Dedifferentiated amniotic fluid mesenchymal stem cell (primary cell): ENCODE data around the gene TRIM25.
A peak's percentile ranks its signal among the peaks of the same experiment; 100 is the strongest.

ENCODE experiments used
- DNase-seq: peaks from one replicate; pipeline ENCODE4 v3.0.0-alpha.2; 2016; ENCODE audit errors: extremely low spot score

The TRIM25 gene

DNA sequence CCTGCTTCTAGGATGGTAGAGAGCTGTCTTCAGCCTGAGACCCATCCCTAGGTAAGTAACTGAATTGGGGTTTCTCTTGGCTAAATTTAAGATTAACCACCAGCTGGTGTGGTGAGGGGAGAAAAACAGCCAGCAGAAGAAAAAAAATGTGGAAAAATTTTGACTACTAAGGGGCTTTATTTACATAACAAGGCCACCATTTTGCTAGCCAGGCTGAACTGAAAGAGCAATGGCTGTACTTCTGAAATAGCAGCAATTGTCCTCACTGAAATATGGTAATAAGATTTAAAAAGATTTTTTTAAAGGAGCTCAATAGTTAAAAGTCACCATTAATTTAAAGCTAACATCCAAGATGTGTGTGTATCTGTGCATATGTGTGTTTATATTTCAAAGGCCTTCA, 12.4 kb upstream of the TRIM25 start:
- DNase-seq: no peak

GRCh38 chr17:56925088-56925487, 11.2 kb upstream of the TRIM25 start:
- no peak for DNase-seq

DNA sequence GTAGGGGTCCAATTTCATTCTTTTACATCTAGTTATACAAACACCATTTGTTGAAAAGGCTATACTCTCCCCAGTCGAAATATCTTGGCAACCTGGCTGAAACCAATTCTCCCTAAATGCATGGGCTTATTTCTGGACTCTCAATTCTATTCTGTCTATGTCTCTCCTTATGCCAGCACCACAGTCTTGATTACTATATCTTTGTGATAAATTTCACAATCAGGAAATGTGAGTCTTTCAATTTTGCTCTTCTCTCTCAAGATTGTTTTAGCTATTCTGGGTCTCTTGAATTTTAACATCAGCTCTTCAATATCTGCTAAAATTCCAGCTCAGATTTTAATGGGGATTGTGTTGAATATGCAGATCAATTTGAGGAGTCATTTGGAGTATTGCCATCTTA, 5.9 kb upstream of the TRIM25 start:
- DNase-seq: no peak

DNA sequence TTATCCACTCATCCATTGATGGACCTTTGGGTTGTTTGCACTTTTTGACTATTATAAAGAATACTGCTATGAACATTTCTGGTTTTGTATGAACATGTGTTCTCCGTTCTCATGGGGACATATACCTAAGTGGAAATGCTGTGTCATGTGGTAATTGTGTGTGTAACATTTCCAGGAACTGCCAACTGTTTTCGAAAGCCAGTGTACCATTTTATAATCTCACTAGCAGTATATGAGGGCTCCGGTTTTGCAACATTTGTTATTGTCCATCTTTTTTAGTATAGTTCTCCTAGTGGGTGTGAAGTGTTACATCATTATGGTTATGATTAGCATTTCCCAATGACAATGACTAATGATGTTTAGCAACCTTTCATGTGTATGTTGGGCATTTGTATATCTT, 5.1 kb upstream of the TRIM25 start:
- no peak for DNase-seq

DNA sequence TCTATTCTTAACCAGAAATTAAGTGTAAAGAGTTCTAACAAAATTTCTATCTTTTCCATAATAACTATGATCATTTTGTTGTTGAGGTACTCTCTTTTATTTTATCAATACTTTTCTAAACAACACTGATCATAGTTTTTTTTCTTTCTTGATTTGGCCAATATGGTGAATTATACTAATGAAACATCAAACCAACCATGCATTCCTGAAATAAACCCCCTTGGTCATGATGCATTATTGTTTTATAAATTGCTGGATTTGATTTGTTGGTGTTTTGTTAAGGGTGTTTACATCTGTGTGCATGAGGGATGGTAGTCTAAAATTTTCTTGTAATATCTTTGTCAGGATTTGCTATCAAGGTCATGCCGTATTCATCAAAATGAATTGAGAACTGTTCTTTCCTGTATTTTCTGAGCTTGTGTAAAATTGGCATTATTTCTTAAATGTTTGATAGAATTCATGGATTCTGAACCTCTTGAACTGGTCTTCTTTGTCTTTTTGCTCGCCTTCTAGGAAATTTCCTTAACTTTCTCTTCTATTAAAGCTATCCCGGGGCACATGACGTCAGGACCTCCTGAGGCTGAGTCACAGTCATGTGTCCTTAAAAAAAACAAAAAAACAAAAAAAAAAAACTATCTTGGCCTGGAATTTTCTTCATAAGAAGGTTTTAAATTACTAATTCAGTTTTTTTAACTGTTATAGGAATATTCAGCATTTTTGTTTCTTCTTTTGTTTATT, 3.9 kb upstream of the TRIM25 start:
- DNase-seq: no peak

GRCh38 chr17:56914581-56915273, 878 bp upstream of the TRIM25 start:
- peak; percentile 17 for DNase-seq

DNA sequence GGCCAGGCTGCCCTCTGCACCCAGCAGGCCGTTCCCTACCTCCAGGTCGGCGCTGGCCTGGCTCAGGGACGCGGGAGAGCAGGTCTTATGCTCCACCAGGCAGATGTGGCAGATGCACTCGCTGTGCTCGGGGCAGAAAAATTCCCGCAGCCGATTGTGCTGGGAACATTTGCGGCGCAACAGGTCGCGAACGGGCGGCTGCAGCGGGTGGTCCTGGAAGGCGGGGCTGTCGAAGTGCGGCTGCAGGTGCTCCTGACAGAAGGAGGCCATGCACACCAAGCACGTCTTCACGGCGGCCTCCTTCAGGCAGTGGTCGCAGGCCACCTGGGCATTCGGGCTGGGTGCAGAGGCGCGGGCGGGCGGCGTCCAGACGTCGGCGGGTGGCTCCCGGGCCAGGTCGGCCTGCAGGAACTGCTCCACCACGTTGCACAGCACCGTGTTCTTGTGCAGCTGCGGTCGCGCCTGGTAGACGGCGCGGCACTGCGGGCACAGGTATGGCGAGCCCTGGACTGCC, 439 bp downstream of the TRIM25 start:
- DNase-seq: no peak

GRCh38 chr17:56913000-56913311, 893 bp downstream of the TRIM25 start:
- no peak for DNase-seq

DNA sequence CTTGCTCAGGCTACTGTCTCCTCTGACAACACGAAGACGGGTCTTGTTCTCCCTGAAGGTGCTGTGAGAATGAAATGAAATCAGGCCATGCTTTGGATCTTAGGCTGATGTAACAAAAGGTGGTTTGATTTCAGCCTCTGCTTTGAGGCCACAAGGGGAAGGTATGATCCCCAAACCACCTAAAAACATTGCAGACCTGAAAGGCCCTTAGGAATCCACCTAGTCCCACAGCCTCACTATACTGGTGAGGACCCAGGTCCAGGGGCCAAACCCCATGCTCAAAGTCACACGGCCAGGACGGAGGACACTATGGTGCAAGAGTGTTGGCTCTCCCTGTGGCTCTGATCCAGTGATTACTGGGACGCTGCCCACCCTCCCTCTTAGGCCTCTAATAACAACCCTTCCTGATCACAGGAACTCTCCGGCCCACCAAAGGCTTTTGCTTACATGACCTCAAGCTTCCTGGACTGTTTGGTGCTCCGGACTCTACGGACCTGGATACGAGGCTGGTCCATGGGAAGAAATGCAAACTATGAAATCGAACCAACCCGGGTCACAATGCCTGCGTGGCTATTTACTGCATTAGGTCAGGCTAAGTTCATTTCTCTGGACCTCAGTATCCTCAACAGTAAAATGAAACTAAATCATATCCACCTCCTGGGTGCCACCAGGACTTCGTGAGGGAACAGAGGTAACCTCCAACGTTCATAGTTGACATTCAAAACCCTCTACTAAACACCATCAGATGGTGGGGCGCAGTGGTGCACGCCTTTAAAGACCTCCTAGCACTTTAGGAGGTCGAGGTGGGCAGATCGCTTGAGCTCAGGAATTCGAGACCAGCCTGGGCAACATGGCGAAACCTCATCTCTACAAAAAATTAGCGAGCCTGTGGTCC, 1.5 kb downstream of the TRIM25 start:
- no peak for DNase-seq

DNA sequence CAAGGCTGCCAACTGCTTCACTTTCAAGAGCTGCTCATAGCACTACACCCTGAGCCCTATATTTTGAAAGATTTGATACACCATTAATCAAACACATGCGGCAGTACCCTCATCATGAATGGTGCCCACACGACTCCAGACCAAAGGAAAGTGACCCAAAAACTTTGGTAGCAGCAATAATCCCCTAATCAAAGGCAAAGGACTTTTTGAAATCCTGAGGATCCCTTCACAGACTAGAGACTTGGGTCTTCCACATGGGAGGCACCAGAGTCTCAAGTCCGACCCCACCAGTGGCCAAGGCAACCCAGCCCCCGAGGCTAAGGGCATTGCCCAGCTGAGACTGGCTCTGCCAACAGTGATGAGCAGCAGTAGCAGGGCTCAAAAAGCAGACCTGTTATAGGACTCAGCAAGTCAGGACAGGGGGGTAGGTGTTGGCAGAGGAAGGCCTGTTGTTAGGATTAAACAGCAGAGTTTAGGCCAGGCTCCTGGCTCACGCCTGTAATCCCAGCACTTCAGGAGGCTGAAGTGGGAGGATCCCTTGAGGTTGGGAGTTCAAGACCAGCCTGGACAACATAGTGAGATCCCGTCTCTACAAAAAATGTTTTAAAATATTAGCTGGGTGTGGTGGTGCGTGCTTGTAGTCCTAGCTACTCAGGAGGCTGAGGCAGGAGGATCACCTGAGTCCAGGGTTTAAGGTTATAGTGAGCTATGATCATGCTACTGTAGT, 3.2 kb downstream of the TRIM25 start:
- DNase-seq: no peak

DNA sequence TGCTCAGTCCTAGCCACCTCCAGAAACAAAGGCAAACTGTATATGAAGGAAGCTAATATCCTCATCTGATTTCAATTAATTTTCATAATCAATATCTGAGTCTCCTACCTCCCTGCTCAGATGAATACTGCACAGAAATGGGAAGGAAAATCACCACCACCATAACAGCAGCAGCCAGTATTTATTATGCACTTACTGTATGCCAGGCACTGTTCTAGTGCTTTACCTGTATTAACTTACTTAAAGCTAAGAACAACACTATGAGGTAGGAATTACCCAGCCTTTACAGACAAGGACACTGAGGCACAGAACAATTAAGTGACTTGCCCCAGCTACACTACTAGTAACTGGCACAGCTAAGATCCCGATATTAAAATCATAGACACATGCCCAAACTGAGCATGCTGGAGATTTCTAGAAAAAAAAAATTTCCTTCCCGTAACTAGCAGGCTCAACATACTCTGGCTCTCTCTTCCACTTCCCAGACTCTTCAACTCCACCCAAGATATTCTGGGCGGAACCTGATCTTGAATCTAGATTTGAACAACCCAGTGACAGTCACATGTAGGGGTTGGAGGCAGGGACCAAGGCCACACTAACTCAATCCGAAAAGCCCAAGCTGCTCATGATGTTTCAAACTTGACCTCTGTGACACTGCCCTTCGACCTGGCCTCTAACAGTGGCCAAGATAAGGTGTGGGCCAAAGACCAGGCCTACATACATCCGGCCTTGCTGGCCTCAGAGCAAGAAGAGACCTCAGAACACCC, 3.9 kb downstream of the TRIM25 start:
- no peak for DNase-seq

GRCh38 chr17:56908001-56908542, 5.8 kb downstream of the TRIM25 start:
- no peak for DNase-seq

- no peak for DNase-seq
These were observed 10.3 kb downstream of the TRIM25 start for GRCh38 chr17:56903560-56903959.

- peak; percentile 50 for DNase-seq
These were observed 11.5 kb downstream of the TRIM25 start for GRCh38 chr17:56902348-56902747.

GRCh38 chr17:56899403-56899802, 14.4 kb downstream of the TRIM25 start:
- DNase-seq: no peak

GRCh38 chr17:56898874-56899273, 15.0 kb downstream of the TRIM25 start:
- DNase-seq: no peak

GRCh38 chr17:56897646-56898424, 16.0 kb downstream of the TRIM25 start:
- no peak for DNase-seq

- DNase-seq: no peak
These were observed 16.9 kb downstream of the TRIM25 start for GRCh38 chr17:56896968-56897359.

DNA sequence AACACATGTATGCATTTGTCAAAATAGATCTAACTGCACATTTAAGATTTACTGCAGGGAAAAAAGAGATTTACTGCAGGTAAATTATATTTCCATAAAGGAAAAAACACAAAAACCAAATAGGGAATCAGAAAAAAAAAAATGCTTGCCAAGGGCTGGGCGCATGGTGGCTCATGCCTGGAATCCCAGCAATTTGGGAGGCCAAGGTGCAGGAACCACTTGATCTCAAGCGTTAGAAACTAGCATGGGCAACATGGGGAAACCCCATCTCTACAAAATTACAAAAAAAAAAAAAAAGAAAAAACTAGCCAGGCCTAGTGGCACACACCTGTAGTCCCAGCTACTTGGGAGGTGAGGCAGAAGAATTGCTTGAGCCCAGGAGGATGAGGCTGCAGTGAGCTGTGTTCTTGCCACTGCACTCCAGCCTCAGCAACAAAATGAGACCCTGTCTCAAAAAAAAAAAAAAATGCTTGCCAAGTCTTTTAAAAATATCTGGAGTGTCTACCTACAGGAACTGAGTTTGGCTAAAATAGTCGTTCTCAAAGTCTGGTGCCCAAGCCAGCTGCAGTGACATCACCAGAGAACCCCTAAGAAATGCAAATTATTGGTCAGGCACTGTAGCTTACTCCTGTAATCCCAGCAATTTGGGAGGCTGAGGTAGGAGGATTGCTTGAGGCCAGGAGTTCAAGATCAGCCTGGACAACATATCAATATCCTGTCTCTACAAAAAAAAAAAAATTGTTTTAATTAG, 17.5 kb downstream of the TRIM25 start:
- no peak for DNase-seq
